ENCODE data around the gene HTR2C. TPM values are rescaled to one million over a fixed set of nuclear protein-coding genes. Genes with fewer than 3 reads are reported as not detected.
"Not testable (repeated sequence)": the region's sequence is repeated elsewhere in the genome, so short reads cannot be mapped to it uniquely, and the experiment has no call there.

HTR2C gene
- total RNA-seq, result under 0.01 TPM

DNA sequence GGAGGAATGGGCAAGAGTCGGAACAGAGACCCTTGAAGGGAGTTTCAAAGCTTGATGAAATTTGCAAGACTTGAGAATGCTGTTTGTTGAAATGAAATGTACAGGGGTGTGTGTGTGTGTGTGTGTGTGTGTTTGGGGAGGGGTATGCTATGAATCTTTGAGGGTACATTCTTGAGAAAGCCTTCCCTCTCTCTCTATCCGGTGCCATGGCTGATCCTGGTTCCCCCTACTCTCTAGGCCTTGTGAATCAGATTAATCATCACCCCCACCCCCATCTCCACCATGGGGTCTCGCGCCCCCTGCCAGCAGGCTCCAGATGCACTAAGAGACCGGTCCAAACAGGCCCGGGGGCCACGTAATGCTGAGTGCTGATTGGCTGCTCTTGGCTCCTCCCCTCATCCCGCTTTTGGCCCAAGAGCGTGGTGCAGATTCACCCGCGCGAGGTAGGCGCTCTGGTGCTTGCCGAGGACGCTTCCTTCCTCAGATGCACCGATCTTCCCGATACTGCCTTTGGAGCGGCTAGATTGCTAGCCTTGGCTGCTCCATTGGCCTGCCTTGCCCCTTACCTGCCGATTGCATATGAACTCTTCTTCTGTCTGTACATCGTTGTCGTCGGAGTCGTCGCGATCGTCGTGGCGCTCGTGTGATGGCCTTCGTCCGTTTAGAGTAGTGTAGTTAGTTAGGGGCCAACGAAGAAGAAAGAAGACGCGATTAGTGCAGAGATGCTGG lies at the start of gene HTR2C:
Gene HTR2C (plus strand): TSS at position 441 of the 729 bp plus-strand sequence. CDS start 142,851 bp downstream, outside the sequence.
- DNase-seq (ENCODE audit: low read depth in 2 of 3, low spot score in 2 of 3), result no peak

DNA sequence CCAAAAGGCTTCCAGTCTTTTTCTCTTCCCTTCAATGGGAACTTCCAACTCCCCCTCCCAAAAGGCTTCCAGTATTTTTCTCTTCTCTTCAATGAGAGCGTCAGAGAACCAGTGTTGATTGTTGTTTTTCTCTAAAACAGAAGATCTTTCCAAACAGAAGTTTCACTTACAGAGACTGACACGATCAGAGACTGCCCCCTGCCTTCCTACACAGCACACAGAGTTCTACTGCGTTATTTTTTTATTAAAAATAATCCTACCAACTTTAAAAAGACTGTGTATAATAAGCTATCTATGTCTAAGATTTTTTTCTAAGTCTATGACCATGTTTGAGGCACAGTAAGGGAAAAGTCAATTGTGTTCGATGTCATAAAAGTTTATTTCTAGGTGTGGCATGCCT lies 3.5 kb upstream of the HTR2C start:
- peak in 1 of 3 donors; percentile 39 for DNase-seq (ENCODE audit: low read depth in 2 of 3, low spot score in 2 of 3)

DNA sequence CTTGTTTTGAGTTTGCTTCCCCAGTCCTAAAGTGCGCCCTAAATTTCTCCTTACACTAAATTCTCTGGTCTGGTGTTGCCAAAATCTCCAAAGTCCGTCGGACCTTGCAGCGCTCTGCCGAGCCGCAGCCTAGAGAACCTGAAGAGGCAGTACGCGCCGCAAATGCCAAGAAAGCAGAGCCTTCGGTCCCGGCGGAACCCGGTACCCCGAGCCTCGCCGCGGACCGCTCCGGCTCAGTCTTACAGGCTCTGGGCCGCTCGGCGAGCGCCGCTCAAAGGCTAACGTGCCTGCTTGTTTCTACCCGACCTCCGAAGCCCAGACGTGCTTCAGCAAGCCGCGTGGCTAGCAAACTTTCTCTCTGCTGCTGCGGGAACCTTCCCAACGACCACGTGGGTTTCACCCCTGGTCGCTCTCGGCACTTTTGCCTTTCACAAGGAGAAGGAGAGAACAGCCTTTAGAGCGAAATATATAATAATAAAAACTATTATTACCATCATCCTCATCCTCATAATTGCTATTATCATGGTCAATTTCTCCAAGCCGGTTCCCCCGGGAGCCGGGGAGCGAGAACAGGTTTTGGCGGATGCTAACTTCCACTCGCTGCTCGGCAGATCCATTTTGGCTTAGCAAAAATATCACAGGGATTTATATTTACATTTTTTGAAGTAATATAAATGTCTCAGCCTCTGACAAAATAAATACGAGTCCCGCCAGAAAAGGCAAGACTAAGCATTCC lies 2.2 kb upstream of the HTR2C start:
- DNase-seq (ENCODE audit: low read depth in 2 of 3, low spot score in 2 of 3), result no peak

DNA sequence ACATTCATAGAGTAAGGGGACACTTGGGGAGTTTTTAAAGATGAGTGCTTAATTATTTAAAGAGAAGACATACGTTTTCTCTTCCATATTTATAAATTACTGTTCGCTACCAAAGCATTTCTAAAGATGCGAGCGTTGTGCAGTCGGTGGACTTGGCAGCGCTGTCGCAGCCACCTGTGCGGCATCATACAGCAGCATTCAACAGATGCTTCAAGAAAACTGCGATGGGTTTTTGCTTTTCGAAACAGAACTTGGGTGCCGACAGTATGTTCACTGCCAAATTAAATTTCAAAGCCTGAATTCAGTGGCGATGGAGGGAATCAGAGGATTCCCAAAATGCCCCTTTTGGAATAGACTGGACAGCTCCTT lies 1.6 kb upstream of the HTR2C start:
- no peak for DNase-seq (ENCODE audit: low read depth in 2 of 3, low spot score in 2 of 3)

DNA sequence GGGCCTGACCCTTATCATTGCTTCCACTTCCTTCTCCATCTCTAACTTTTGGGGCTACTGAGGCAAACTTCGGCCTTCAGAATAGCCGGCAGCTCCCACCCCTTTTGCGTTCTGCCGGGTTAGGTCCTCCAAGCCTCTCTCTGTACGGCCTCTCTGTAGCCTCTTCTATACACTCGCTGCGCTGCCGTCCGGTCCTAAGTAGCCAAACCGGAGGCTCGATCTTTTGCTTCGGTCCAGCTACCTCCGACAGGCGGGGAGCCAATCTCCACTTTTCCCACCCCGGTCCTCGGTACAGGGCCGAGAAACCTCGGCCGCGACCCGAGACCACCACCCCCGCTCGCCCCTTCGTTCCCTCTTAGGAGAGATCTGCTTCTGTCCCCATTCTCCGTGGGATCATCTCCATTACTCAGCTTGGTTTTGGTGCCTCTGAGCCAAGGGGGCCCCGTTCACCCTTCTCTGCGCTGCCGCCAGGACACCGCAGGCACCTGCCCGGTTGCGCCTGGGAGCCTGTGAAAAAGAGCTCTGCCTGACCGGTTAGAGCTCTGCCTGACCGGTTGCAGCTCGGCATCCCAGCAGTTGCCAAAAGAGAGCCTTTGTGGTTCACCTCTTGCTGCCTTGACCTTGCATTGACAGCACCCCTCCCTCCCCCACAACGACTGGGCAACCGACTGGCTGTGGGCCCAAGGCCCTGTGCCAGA lies 1.0 kb upstream of the HTR2C start:
- DNase-seq (ENCODE audit: low read depth in 2 of 3, low spot score in 2 of 3), result no peak

- DNase-seq (ENCODE audit: low read depth in 2 of 3, low spot score in 2 of 3), result no peak
These were observed 573 bp downstream of the HTR2C start for GRCh38 chrX:114584375-114584943.

GRCh38 chrX:114584983-114585842 lies 1.3 kb downstream of the HTR2C start:
- no peak for DNase-seq (ENCODE audit: low read depth in 2 of 3, low spot score in 2 of 3)

- DNase-seq (ENCODE audit: low read depth in 2 of 3, low spot score in 2 of 3), result no peak
These were observed 7.2 kb downstream of the HTR2C start for GRCh38 chrX:114591121-114591520.

GRCh38 chrX:114599305-114599704 lies 15.4 kb downstream of the HTR2C start:
- no peak for DNase-seq (ENCODE audit: low read depth in 2 of 3, low spot score in 2 of 3)

GRCh38 chrX:114599911-114600310 lies 16.0 kb downstream of the HTR2C start:
- no peak for DNase-seq (ENCODE audit: low read depth in 2 of 3, low spot score in 2 of 3)

- DNase-seq (ENCODE audit: low read depth in 2 of 3, low spot score in 2 of 3), result not testable (repeated sequence)
These were observed 22.7 kb downstream of the HTR2C start for GRCh38 chrX:114606619-114607018.

- peak; percentile 6 to 46 (median 18) for DNase-seq (ENCODE audit: low read depth in 2 of 3, low spot score in 2 of 3)
These were observed 27.2 kb downstream of the HTR2C start for GRCh38 chrX:114611018-114611619.

GRCh38 chrX:114615765-114616164 lies 31.9 kb downstream of the HTR2C start:
- DNase-seq (ENCODE audit: low read depth in 2 of 3, low spot score in 2 of 3), result no peak

GRCh38 chrX:114619874-114620273 lies 36.0 kb downstream of the HTR2C start:
- peak in 1 of 3 donors; percentile 15 for DNase-seq (ENCODE audit: low read depth in 2 of 3, low spot score in 2 of 3)

GRCh38 chrX:114626323-114626722 lies 42.4 kb downstream of the HTR2C start:
- peak in 1 of 3 donors; percentile 16 for DNase-seq (ENCODE audit: low read depth in 2 of 3, low spot score in 2 of 3)

DNA sequence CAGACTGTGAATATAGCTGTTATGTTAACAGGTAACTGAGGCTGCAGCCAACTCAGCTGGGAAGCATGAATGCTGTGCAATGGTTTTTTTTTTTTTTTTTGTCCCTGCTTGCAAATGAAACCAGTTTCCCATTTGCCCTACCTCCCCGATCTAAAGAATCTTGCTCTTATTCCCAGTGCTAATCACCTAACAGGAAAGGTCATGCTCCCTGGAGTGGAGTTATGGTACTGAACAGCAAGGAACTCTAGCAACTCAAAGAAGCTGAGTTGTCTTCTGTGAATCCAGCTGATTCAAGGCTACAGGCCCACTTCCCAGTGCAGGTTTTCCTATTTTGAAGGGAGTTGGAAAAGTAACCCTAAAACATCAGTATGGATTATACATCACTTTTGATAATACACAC lies 52.1 kb downstream of the HTR2C start:
- no peak for DNase-seq (ENCODE audit: low read depth in 2 of 3, low spot score in 2 of 3)

GRCh38 chrX:114650351-114650750 lies 66.5 kb downstream of the HTR2C start:
- DNase-seq (ENCODE audit: low read depth in 2 of 3, low spot score in 2 of 3), result no peak

GRCh38 chrX:114675365-114675764 lies 91.5 kb downstream of the HTR2C start:
- no peak for DNase-seq (ENCODE audit: low read depth in 2 of 3, low spot score in 2 of 3)

GRCh38 chrX:114700533-114700932 lies 116.6 kb downstream of the HTR2C start:
- not testable (repeated sequence) for DNase-seq (ENCODE audit: low read depth in 2 of 3, low spot score in 2 of 3)

- DNase-seq (ENCODE audit: low read depth in 2 of 3, low spot score in 2 of 3), result no peak
These were observed 125.5 kb downstream of the HTR2C start for GRCh38 chrX:114709406-114709805.
